Thyroid gland (tissue), 4 donors: ENCODE measurements around the gene NOTCH2NLA.
"Not testable (repeated sequence)": the region's sequence is repeated elsewhere in the genome, so short reads cannot be mapped to it uniquely, and the experiment has no call there.

Source experiments
- POLR2A ChIP-seq, 2 donors: fragments of 450-650 bp; IDR thresholded peaks; one replicate each; pipeline ENCODE4 v1.6.1; 2017; ENCODE audit warnings: antibody characterized with exemption in 2 of 2, mild to moderate bottlenecking in 2 of 2, moderate library complexity in 1 of 2
- TF ChIP-seq, protein P1 (sequence below), 6 experiments: fragments of 200-600 bp in 3 of 6; fragments of 450-650 bp in 3 of 6; sonication (generic) in 3 of 6; IDR thresholded peaks; one replicate each; pipeline ENCODE4 v1.5.1; 2016 to 2019; ENCODE audit warnings: antibody characterized with exemption in 6 of 6, mild to moderate bottlenecking in 2 of 6, inconsistent platforms in 1 of 6, moderate library complexity in 1 of 6

DNA sequence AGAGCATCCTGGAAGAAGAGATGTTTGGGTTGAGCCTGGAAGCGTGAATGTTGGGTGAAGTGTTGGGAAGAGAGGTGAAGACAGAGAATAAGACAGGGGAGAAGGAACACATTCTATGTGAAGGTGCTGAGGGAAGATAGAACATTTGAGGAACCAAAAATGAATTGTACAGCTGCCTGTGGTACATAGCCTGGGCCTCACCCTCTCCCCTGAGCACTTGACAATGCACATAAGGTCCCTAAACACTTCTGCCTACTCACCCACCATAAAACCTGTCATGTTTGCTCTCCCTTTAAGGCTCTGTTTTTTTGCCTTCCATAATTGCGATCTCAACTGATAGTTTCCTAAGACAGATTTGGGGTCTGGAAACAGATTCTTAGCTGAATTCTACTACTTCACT lies 43.2 kb upstream of the NOTCH2NLA start:
- TF ChIP-seq, protein P1, sequence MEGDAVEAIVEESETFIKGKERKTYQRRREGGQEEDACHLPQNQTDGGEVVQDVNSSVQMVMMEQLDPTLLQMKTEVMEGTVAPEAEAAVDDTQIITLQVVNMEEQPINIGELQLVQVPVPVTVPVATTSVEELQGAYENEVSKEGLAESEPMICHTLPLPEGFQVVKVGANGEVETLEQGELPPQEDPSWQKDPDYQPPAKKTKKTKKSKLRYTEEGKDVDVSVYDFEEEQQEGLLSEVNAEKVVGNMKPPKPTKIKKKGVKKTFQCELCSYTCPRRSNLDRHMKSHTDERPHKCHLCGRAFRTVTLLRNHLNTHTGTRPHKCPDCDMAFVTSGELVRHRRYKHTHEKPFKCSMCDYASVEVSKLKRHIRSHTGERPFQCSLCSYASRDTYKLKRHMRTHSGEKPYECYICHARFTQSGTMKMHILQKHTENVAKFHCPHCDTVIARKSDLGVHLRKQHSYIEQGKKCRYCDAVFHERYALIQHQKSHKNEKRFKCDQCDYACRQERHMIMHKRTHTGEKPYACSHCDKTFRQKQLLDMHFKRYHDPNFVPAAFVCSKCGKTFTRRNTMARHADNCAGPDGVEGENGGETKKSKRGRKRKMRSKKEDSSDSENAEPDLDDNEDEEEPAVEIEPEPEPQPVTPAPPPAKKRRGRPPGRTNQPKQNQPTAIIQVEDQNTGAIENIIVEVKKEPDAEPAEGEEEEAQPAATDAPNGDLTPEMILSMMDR (IDR thresholded peaks at IDR 0.05), result not testable (repeated sequence)
- TF ChIP-seq POLR2A (IDR thresholded peaks at IDR 0.05), result not testable (repeated sequence)
